B cell (primary cell): ENCODE data around the gene FASLG. TPM values are rescaled to one million over a fixed set of nuclear protein-coding genes. Genes with fewer than 3 reads are reported as not detected.

Experiments used
- ATAC-seq: fragments of 200-7000 bp; cut with Tn5 transposase; one replicate; pipeline ENCODE4 v1.10.0; 2021; ENCODE audit warnings: low read depth, mild to moderate bottlenecking, moderate number of reproducible peaks, moderate library complexity
- CTCF ChIA-PET: fragments of 350-600 bp; sonication (Branson Sonifier 250); formaldehyde crosslinking; loops from one replicate; lab custom pipeline; 2021; ENCODE audit warnings: antibody characterized with exemption, inconsistent platforms; lab: Charles Lee
- POLR2A ChIA-PET: fragments of 350-600 bp; sonication (Branson Sonifier 250); formaldehyde crosslinking; loops from one replicate; lab custom pipeline; 2021; ENCODE audit warnings: antibody characterized with exemption; lab: Charles Lee
- DNase-seq: peaks from one replicate; pipeline ENCODE4 v3.0.0; 2013
- H2AFZ ChIP-seq: 2 replicates; pipeline ENCODE4 v1.6.1; 2012; ENCODE audit warnings: mild to moderate bottlenecking, low read depth, low read length; ENCODE audit not compliant: insufficient read depth, poor library complexity, severe bottlenecking
- H3K27ac ChIP-seq, 2 donors: 1 replicate in 1 of 2; 2 replicates in 1 of 2; pipeline ENCODE4 v1.5.1; 2012 to 2013; ENCODE audit warnings: low read length in 2 of 2, mild to moderate bottlenecking in 2 of 2, moderate library complexity in 1 of 2
- H3K27me3 ChIP-seq, 4 experiments: fragments of 200-600 bp in 1 of 4; sonication (generic) in 1 of 4; replicated peaks in 1 of 4; 1 replicate in 2 of 4; 2 replicates in 2 of 4; pipeline versions ENCODE4 v1.6.1 to v1.7.0; 2013 to 2016; ENCODE audit warnings: low read length in 3 of 4, mild to moderate bottlenecking in 2 of 4, mixed read lengths in 1 of 4, moderate library complexity in 1 of 4; ENCODE audit not compliant: insufficient read depth in 4 of 4, control insufficient read depth in 3 of 4; ENCODE audit errors: control extremely low read depth in 1 of 4
- H3K36me3 ChIP-seq, 2 experiments: replicated peaks in 1 of 2; 1 replicate in 1 of 2; 2 replicates in 1 of 2; pipeline versions ENCODE4 v1.6.1 to v1.7.1; 2013; ENCODE audit warnings: low read length in 1 of 2; ENCODE audit not compliant: insufficient read depth in 2 of 2, control insufficient read depth in 1 of 2; ENCODE audit errors: control extremely low read depth in 1 of 2, extremely low read depth in 1 of 2
- H3K4me1 ChIP-seq, 2 donors: fragments of 200-600 bp in 1 of 2; sonication (generic) in 1 of 2; 1 replicate in 1 of 2; 2 replicates in 1 of 2; pipeline versions ENCODE4 v1.5.1 to v1.6.1; 2013 to 2017; ENCODE audit warnings: low read length in 2 of 2; ENCODE audit not compliant: control insufficient read depth in 2 of 2, insufficient read depth in 2 of 2
- H3K4me2 ChIP-seq: replicated peaks from 2 replicates; pipeline ENCODE3; 2012; ENCODE audit warnings: mild to moderate bottlenecking, low read depth, low read length; ENCODE audit not compliant: poor library complexity, severe bottlenecking
- H3K4me3 ChIP-seq, 5 experiments: fragments of 200-600 bp in 1 of 5; sonication (generic) in 1 of 5; 1 replicate in 3 of 5; 2 replicates in 2 of 5; pipeline versions ENCODE4 v1.5.1 to v1.7.0; 2011 to 2016; ENCODE audit warnings: low read length in 4 of 5, mild to moderate bottlenecking in 4 of 5, low read depth in 2 of 5, control low read depth in 1 of 5, moderate library complexity in 1 of 5; ENCODE audit not compliant: insufficient read depth in 1 of 5; ENCODE audit errors: control extremely low read depth in 1 of 5, extremely low read depth in 1 of 5
- H3K79me2 ChIP-seq: fragments of 200-600 bp; sonication (generic); one replicate; pipeline ENCODE4 v1.6.0; 2016; ENCODE audit warnings: low read length; ENCODE audit not compliant: control insufficient read depth, insufficient read depth
- H3K9ac ChIP-seq: fragments of 200-600 bp; sonication (generic); 2 replicates; pipeline ENCODE4 v1.6.1; 2017; ENCODE audit warnings: mild to moderate bottlenecking, low read length, moderate library complexity
- H3K9me3 ChIP-seq, 3 donors: one replicate each; pipeline versions ENCODE4 v1.6.1 to v1.7.1; 2013; ENCODE audit warnings: low read length in 2 of 3; ENCODE audit not compliant: control insufficient read depth in 2 of 3, insufficient read depth in 1 of 3; ENCODE audit errors: control extremely low read depth in 1 of 3
- H4K20me1 ChIP-seq: 2 replicates; pipeline ENCODE4 v1.6.0; 2012; ENCODE audit warnings: mild to moderate bottlenecking, low read length; ENCODE audit not compliant: insufficient read depth, control insufficient read depth, poor library complexity, severe bottlenecking
- H3K27ac Mint-ChIP-seq: one replicate; pipeline ENCODE4 v1.8.0; 2021; ENCODE audit warnings: mixed read lengths
- H3K27me3 Mint-ChIP-seq: one replicate; pipeline ENCODE4 v1.8.0; 2021; ENCODE audit warnings: mixed read lengths
- H3K4me1 Mint-ChIP-seq: one replicate; pipeline ENCODE4 v1.8.0; 2021; ENCODE audit warnings: mixed read lengths
- H3K4me3 Mint-ChIP-seq: one replicate; pipeline ENCODE4 v1.8.0; 2021; ENCODE audit warnings: mixed read lengths
- H3K9me3 Mint-ChIP-seq: one replicate; pipeline ENCODE4 v1.8.0; 2022; ENCODE audit warnings: mixed read lengths; ENCODE audit not compliant: insufficient read depth
- EZH2 ChIP-seq: IDR thresholded peaks from 2 replicates; pipeline ENCODE4 v1.6.1; 2012; ENCODE audit warnings: borderline replicate concordance, low read depth, mild to moderate bottlenecking, moderate library complexity, low read length; ENCODE audit not compliant: insufficient read depth, poor library complexity, severe bottlenecking
- WGBS: methylation state at CpG from one replicate; pipeline ENCODE4 v1.1.5; 2013; ENCODE audit warnings: missing lambda C conversion rate; ENCODE audit not compliant: insufficient coverage; 5-methylcytosine and 5-hydroxymethylcytosine counted together
- intact Hi-C: fragments of 100-400 bp; cut with micrococcal nuclease; formaldehyde crosslinking; loops from one replicate; pipeline ENCODE4 v1.10.0; 2022
- polyA plus RNA-seq: library from polyadenylated mRNA; depleted of rRNA; stranded (reverse); fragments of >200 nt; gene quantifications from 2 replicates; pipeline ENCODE4 v1.2.3, GENCODE V29; 2012
- total RNA-seq, 2 donors: library from RNA; stranded (reverse); fragments of 120-200 nt in 1 of 2; gene quantifications; 1 replicate in 1 of 2; 2 replicates in 1 of 2; pipeline versions ENCODE4 v1.2.3 to v1.2.4, GENCODE V29; 2013 to 2022
- TF ChIP-seq, protein P1 (sequence below): fragments of 200-600 bp; IDR thresholded peaks from one replicate; pipeline ENCODE4 v1.8.0; 2022; ENCODE audit warnings: antibody characterized with exemption, mild to moderate bottlenecking

Gene FASLG
- total and polyA plus RNA-seq, 2 donors (not counting 1 experiment from before 2014, with no cell fraction given): 0.15 TPM; not detected in 1

DNA sequence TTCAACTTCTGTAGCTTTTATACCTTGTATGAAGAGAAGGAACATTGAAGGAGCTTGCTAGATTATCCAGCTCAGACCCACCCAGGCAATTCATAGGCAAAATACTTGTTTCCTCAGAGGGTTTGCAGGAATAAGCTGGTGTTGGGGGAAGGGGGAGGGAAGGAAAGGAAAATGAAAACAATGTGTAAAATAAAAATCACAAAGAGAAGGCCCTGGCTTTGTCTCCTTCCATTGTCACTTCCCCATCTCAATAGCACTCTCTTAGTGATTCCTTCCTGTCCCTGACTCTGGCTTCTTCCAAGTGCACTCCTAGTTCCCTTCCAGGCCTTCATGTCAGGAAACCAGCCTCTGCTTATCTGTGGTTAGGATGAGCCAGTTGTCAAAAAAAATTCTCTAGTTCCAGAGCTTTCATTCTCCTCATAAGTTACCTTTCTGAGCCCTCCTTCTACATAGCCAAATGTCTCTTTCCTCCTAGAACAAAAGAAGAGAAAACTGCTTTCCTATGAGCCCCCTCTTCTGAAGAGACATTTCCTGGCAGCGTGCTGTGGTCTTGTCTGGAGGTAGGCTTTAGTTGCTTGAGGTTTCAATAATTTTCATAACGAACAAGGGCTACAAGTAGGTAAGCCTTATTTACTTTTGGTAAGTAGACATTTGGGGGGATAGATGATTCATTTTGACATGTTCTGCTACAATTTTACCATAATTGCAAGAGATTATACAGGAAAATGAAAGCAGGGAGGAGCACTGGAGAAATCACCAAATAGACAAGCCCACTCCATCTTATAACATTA lies 45.7 kb downstream of the FASLG start:
- ChIA-PET POLR2A (no interaction called here), CTCF (no interaction called here)
- TF ChIP-seq EZH2: no peak
- TF ChIP-seq, protein P1, sequence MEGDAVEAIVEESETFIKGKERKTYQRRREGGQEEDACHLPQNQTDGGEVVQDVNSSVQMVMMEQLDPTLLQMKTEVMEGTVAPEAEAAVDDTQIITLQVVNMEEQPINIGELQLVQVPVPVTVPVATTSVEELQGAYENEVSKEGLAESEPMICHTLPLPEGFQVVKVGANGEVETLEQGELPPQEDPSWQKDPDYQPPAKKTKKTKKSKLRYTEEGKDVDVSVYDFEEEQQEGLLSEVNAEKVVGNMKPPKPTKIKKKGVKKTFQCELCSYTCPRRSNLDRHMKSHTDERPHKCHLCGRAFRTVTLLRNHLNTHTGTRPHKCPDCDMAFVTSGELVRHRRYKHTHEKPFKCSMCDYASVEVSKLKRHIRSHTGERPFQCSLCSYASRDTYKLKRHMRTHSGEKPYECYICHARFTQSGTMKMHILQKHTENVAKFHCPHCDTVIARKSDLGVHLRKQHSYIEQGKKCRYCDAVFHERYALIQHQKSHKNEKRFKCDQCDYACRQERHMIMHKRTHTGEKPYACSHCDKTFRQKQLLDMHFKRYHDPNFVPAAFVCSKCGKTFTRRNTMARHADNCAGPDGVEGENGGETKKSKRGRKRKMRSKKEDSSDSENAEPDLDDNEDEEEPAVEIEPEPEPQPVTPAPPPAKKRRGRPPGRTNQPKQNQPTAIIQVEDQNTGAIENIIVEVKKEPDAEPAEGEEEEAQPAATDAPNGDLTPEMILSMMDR: no peak
- Histone ChIP-seq H3K36me3 (no peaks in the 10 kb centered on the region), H3K4me1 (peaks cover 3 to 6% of the 10 kb centered on the region in 2 donors), H3K4me2 (no peak overlapping the region), H3K4me3 (no peak overlapping the region), H3K27ac (no peak overlapping the region), H3K9ac (no peak overlapping the region), H3K27me3 (no peaks in the 10 kb centered on the region), H3K79me2 (no peaks in the 10 kb centered on the region), H4K20me1 (no peaks in the 10 kb centered on the region), H2AFZ (no peak overlapping the region), H3K9me3 (no peaks in the 10 kb centered on the region)
- Mint-ChIP-seq H3K4me1 (peaks cover 7% of the 10 kb centered on the region), H3K4me3 (no peak overlapping the region), H3K27ac (no peak overlapping the region), H3K9me3 (no peaks in the 10 kb centered on the region), H3K27me3 (peaks cover 3% of the 10 kb centered on the region)
- ATAC-seq: no peak
- DNase-seq: no peak
- WGBS: no CpG with 5 or more reads among the region's 2 CpGs
- intact Hi-C loops: no loop called here

DNA sequence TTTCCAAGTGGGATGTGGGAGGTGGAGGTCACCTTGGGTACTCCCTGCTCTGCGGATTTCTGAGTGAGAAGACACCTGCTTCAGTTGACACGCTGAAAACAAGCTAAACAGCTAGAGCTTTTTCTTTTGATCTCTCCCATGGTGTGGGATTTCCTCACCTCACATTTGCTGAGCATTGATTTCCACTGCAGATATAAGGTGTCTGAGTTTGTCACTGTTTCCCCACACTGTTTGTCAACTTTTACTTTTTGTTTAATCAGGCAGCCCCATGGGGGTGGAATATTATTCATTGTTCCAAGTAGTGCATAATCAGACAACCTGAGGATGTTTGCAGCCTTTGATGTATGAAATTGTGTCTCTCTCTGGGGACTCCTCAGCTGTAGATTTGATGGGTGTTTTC lies 49.5 kb downstream of the FASLG start:
- H3K4me2 ChIP-seq: no peak overlapping the region
- no peaks in the 10 kb centered on the region for H3K36me3 ChIP-seq
- no peak for DNase-seq
- Mint-ChIP-seq H3K27ac (no peak overlapping the region), H3K27me3 (peaks cover 3% of the 10 kb centered on the region), H3K4me3 (no peak overlapping the region), H3K9me3 (no peaks in the 10 kb centered on the region), H3K4me1 (no peaks in the 10 kb centered on the region)
- no peaks in the 10 kb centered on the region for H4K20me1 ChIP-seq
- 85% methylated on average over 2 of the region's 2 CpGs for WGBS
- POLR2A ChIA-PET: no interaction called here
- no peak overlapping the region for H2AFZ ChIP-seq
- CTCF ChIA-PET: interaction anchor here (1.2 kb wide), 1 partner anchor 12 kb away, joined by 6 read pairs; no protein-coding TSS in a partner anchor
- intact Hi-C loops: no loop called here
- no peaks in the 10 kb centered on the region for H3K9me3 ChIP-seq
- TF ChIP-seq EZH2: no peak
- TF ChIP-seq, protein P1: no peak
- H3K9ac ChIP-seq: no peak overlapping the region
- no peaks in the 10 kb centered on the region for H3K79me2 ChIP-seq
- H3K4me1 ChIP-seq: no peaks in the 10 kb centered on the region
- no peak overlapping the region for H3K4me3 ChIP-seq
- H3K27ac ChIP-seq: no peak overlapping the region
- H3K27me3 ChIP-seq: no peaks in the 10 kb centered on the region
- no peak for ATAC-seq
